LNCAP (cell line): ENCODE data around the gene PTBP3.

ENCODE experiments used
- CTCF ChIP-seq: fragments of 450-650 bp; IDR thresholded peaks from 2 replicates; pipeline ENCODE4 v1.5.1; 2017; ENCODE audit warnings: mild to moderate bottlenecking

The PTBP3 gene

GRCh38 chr9:112332977-112333638 lies at the start of gene PTBP3:
PTBP3 (minus strand) TSS chr9:112333619; CDS start chr9:112297865, 35,754 bp downstream.
- TF ChIP-seq CTCF, result no peak

- no peak for TF ChIP-seq CTCF
These were observed 49.3 kb upstream of the PTBP3 start for GRCh38 chr9:112382501-112383364.

GRCh38 chr9:112382066-112382465 lies 48.6 kb upstream of the PTBP3 start:
- TF ChIP-seq CTCF, result no peak

- no peak for TF ChIP-seq CTCF
These were observed 47.4 kb upstream of the PTBP3 start for GRCh38 chr9:112380825-112381221.

- no peak for TF ChIP-seq CTCF
These were observed 46.8 kb upstream of the PTBP3 start, which contains the start of gene HSDL2 for GRCh38 chr9:112380102-112380824. HSDL2 (plus strand) TSS chr9:112380108; CDS start chr9:112380164, 56 bp downstream.

- no peak for TF ChIP-seq CTCF
These were observed 46.0 kb upstream of the PTBP3 start for GRCh38 chr9:112379177-112380101.
